ENCODE results near the gene ALDOB. TPM values are rescaled to one million over a fixed set of nuclear protein-coding genes. Genes with fewer than 3 reads are reported as not detected.

Gene ALDOB
- total RNA-seq, 2 donors from 2014 or later = 0.29 TPM; not detected in 1

- peaks cover 41% of the 10 kb centered on the region for H3K9me3 Mint-ChIP-seq
- H3K27ac Mint-ChIP-seq = no peak overlapping the region
- DNase-seq = no peak
- no peaks in the 10 kb centered on the region for H3K27me3 ChIP-seq (ENCODE audit: control insufficient read depth, insufficient read depth, low read length, poor library complexity, severe bottlenecking)
- no peak overlapping the region for H3K4me3 Mint-ChIP-seq
- no peaks in the 10 kb centered on the region for H3K4me1 ChIP-seq (ENCODE audit: control insufficient read depth, insufficient read depth, low read length)
- H3K9me3 ChIP-seq (ENCODE audit: control insufficient read depth, low read length) = peaks cover 27% of the 10 kb centered on the region
- H3K27me3 Mint-ChIP-seq (ENCODE audit: insufficient read depth) = no peaks in the 10 kb centered on the region
- WGBS, 2 experiments (ENCODE audit: insufficient coverage in 1 of 2, insufficient read length in 1 of 2) = 88 to 96% methylated on average over 2 of the region's 2 CpGs
- no peaks in the 10 kb centered on the region for H3K4me1 Mint-ChIP-seq
- H3K36me3 Mint-ChIP-seq (ENCODE audit: low read depth) = peaks cover 21% of the 10 kb centered on the region
- peaks cover 5% of the 10 kb centered on the region for H3K36me3 ChIP-seq (ENCODE audit: control insufficient read depth, insufficient read depth, low read length)
- no peak overlapping the region for H3K4me3 ChIP-seq (ENCODE audit: low read length)
- H3K9ac ChIP-seq (ENCODE audit: extremely low read depth, low read length, poor library complexity, severe bottlenecking) = no peak overlapping the region
- no peak for TF ChIP-seq CTCF (conservative IDR thresholded peaks at IDR 0.05)
- H3K27ac ChIP-seq (ENCODE audit: low read depth, low read length) = no peak overlapping the region
These were observed 53.7 kb downstream of the ALDOB start for GRCh38 chr9:101381833-101382342.

GRCh38 chr9:101381118-101381517 is 54.5 kb downstream of the ALDOB start:
- 91 to 100% methylated on average over 1 to 3 of the region's 3 CpGs for WGBS, 2 experiments (ENCODE audit: insufficient coverage in 1 of 2, insufficient read length in 1 of 2)
- Mint-ChIP-seq H3K27ac (no peak overlapping the region), H3K36me3 (ENCODE audit: low read depth) (peaks cover 19% of the 10 kb centered on the region), H3K4me1 (no peaks in the 10 kb centered on the region), H3K9me3 (peaks cover 39% of the 10 kb centered on the region), H3K4me3 (no peak overlapping the region), H3K27me3 (ENCODE audit: insufficient read depth) (no peaks in the 10 kb centered on the region)
- Histone ChIP-seq H3K27ac (ENCODE audit: low read depth, low read length) (no peak overlapping the region), H3K9me3 (ENCODE audit: control insufficient read depth, low read length) (peaks cover 20% of the 10 kb centered on the region), H3K9ac (ENCODE audit: extremely low read depth, low read length, poor library complexity, severe bottlenecking) (no peak overlapping the region), H3K4me3 (ENCODE audit: low read length) (no peak overlapping the region), H3K27me3 (ENCODE audit: control insufficient read depth, insufficient read depth, low read length, poor library complexity, severe bottlenecking) (no peaks in the 10 kb centered on the region), H3K36me3 (ENCODE audit: control insufficient read depth, insufficient read depth, low read length) (no peaks in the 10 kb centered on the region), H3K4me1 (ENCODE audit: control insufficient read depth, insufficient read depth, low read length) (no peaks in the 10 kb centered on the region)
- DNase-seq = no peak
- TF ChIP-seq CTCF (conservative IDR thresholded peaks at IDR 0.05) = no peak

- no peak overlapping the region for H3K27ac Mint-ChIP-seq
- H3K36me3 ChIP-seq (ENCODE audit: control insufficient read depth, insufficient read depth, low read length) = no peaks in the 10 kb centered on the region
- no peaks in the 10 kb centered on the region for H3K27me3 Mint-ChIP-seq (ENCODE audit: insufficient read depth)
- no peak for DNase-seq
- H3K4me1 Mint-ChIP-seq = no peaks in the 10 kb centered on the region
- peaks cover 12% of the 10 kb centered on the region for H3K9me3 ChIP-seq (ENCODE audit: control insufficient read depth, low read length)
- no peak overlapping the region for H3K27ac ChIP-seq (ENCODE audit: low read depth, low read length)
- peaks cover 12% of the 10 kb centered on the region for H3K36me3 Mint-ChIP-seq (ENCODE audit: low read depth)
- H3K9me3 Mint-ChIP-seq = peaks cover 31% of the 10 kb centered on the region
- H3K4me1 ChIP-seq (ENCODE audit: control insufficient read depth, insufficient read depth, low read length) = no peaks in the 10 kb centered on the region
- no peak for TF ChIP-seq CTCF (conservative IDR thresholded peaks at IDR 0.05)
- H3K9ac ChIP-seq (ENCODE audit: extremely low read depth, low read length, poor library complexity, severe bottlenecking) = no peak overlapping the region
- H3K4me3 ChIP-seq (ENCODE audit: low read length) = no peak overlapping the region
- no peak overlapping the region for H3K4me3 Mint-ChIP-seq
- no peaks in the 10 kb centered on the region for H3K27me3 ChIP-seq (ENCODE audit: control insufficient read depth, insufficient read depth, low read length, poor library complexity, severe bottlenecking)
These were observed 55.3 kb downstream of the ALDOB start for GRCh38 chr9:101380295-101380694.

Measured in endodermal cell (in vitro differentiated cells).